Left colon (tissue), 2 donors: ENCODE measurements around the gene HOXC12. TPM values are rescaled to one million over a fixed set of nuclear protein-coding genes. Genes with fewer than 3 reads are reported as not detected.

Experiments used
- ATAC-seq: fragments of 200-7000 bp; cut with Tn5 transposase; one replicate; pipeline ENCODE4 v1.9.1; 2020; ENCODE audit warnings: mild to moderate bottlenecking, moderate library complexity
- DNase-seq, 2 donors: peaks; one replicate each; pipeline ENCODE4 v3.0.0-alpha.2; 2020
- intact Hi-C, 2 donors: fragments of 100-400 bp; cut with DNase I in 1 of 2; cut with micrococcal nuclease in 1 of 2; formaldehyde crosslinking; loops; one replicate each; pipeline versions ENCODE4 v1.11.2 to v1.14.0; 2022; cut with DNase I, micrococcal nuclease
- total RNA-seq, 2 donors: library from RNA; stranded (reverse); fragmentation: NEBNext Ultra II Directional; extraction: Animal tissue kit (Norgen Biotek cat#: 25700); gene quantifications; one replicate each; pipeline ENCODE4 v1.2.1, GENCODE V29; 2021
- donor health status: DM: no; HTN: no; CAD: no.
- donor health status: DM: yes; HTN: yes; CAD: no.

Gene HOXC12
- total RNA-seq, 2 donors from 2014 or later = not detected

DNA sequence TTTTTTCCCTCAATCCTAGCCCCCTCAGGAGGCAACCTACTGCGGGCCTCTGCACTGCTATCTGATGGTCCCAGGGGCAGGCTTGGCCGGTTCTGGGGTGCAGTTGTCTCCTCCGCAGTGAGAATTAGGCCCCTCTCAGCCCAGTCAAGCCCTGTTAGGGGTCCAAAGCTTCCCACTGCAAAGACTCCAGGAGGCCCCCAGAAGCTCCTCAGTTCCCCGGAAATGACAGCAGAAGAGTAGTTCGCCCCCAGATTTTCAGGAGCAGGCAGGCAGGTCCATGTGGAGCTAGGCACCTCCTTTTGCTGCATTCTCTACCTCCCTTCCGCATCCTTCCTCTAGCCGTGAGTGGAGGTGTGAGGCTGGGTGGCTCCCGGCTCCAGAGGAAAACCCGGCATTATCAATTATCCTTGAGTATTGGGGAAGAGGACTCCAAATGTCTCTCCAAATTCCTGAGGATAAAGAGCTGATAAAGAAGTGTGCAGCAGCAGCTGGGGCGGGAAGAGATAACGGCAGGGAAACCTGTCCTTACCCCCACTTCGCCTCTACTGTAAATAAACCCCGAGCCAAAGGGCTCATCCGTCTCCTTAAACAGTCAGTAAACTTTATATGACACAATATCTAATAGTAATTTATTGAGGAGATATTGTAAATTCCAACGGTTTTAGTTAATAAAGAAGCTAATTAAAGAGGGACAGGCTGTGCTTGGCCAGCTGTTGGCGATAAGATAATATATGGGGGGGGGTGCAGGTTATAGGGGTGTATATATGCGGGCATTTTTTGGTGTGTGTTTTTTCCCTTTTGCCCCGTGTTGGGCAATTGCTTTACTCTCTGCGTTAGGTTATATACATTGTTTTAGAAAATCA is 641 bp upstream of the HOXC12 start:
- intact Hi-C loops = no loop called here
- DNase-seq = no peak
- no peak for ATAC-seq

DNA sequence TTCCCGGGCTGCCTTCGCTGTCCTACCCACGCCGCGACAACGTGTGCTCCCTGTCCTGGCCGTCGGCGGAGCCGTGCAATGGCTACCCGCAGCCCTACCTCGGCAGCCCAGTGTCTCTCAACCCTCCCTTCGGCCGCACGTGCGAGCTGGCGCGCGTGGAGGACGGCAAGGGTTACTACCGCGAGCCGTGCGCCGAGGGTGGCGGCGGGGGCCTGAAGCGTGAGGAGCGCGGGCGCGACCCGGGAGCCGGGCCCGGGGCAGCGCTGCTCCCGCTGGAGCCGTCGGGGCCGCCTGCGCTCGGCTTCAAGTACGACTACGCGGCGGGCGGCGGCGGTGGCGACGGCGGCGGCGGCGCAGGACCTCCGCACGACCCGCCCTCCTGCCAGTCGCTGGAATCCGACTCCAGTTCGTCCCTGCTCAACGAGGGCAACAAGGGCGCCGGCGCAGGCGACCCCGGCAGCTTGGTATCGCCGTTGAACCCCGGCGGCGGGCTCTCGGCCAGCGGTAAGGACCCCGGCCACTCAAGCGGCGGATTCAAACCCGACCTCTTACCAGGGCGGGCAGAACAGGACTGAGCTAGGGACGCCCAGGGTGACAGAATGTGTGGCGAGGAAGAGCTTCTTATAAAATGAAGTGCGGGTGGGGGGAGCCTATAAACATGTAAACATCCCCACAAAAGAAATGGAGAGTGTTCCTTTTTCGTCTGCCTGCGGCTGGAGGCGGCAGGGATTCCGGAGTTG is 503 bp downstream of the HOXC12 start:
- intact Hi-C loops = no loop called here
- ATAC-seq (no peak), DNase-seq (no peak)

DNA sequence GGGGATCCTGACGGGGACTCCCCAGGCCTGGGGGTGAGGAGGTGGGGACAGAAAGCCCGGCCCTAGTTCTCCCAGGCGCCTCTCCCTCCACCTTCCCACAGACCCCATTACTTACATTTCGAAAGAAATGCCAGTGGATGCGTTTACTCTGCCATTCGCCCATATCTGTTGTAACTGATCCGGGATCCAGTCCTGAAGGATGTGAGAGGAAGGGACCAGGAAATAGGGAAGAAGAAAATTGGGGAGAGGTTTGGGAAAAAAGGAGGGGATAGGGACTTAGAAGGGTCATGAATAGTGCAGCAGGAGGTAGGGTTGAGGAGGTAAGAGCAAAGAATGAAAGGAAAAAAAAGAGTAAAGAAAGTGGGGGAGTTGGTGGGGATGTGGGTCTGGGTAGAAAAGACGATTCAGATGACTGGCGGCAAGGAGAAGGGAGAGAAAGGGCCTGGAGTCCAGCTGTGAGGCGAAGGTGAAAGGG is 1.1 kb downstream of the HOXC12 start:
- intact Hi-C loops = no loop called here
- DNase-seq = no peak
- no peak for ATAC-seq

DNA sequence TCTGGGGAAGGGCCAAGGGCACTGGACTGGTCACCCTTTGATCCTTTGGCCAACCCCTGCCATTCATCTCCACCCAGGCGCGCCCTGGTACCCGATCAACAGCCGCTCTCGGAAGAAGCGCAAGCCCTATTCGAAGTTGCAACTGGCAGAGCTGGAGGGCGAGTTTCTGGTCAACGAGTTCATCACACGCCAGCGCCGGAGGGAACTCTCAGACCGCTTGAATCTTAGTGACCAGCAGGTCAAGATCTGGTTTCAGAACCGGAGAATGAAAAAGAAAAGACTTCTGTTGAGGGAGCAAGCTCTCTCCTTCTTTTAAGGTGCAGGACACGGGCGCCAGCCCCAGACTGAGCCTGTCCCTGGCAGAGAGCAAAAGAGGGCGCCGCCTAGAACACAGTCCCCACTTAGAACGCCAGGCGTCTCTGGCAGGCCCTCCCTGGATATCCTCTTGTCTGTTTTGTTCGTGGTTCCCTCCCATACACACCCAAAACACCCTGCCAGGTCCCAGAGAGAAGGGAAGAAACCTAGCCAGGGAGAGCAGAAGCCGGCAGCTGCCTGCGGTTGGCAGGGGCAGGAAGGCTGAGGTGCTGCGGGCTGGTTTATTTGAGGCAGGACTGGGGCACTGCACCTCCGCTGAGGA is 1.7 kb downstream of the HOXC12 start:
- ATAC-seq (no peak), DNase-seq (no peak)
- intact Hi-C loops = no loop called here

DNA sequence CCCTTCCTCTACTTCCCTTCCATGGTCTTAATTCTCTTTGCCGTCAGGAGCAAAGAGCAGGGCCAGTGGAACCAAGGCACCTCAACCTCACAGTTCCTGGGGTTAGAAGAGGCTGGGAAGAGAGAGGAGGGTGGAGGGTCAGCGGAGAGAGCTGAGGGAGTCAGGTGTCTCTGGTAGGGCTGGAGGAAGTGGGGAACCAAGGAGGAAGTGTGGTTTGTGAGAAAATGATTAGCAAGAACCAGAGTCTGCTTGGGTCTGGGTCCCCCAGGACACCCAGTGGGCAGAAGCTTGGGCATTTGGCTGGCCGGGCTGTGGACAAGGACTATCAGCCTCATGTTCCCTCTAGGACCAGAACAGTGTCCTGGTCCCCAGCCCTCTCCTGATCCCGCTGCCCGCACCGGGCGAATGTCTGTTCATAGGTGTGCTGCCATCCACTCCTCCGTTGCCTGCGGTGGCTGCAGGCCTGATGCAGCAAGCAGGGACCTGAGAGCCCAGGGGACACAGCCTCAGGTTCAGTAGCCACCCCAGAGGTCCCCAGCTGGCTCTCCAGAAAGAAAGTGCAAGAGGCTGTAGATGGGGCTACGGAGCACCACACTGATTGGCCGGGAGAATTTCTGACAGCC is 2.3 kb downstream of the HOXC12 start:
- DNase-seq = no peak
- intact Hi-C loops = no loop called here
- ATAC-seq = no peak

DNA sequence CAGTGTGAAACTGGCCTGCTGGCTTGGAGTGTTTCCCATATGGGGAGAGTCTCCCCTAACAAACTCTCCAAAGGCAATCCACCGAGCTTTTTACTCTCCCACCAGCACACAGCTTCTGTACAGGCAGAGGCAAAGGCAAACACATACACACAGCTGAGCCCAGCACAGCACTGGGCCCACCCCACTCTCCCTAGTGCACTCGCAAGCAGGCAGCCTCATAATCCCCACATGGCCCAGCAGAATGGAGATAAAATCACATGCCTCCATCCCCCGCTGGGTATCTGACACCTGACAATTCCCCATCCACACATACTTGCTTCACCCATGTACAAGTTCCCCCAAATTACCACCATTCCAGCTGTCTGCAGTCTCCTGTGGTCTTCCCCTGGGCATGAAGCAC is 3.4 kb downstream of the HOXC12 start:
- intact Hi-C loops = no loop called here
- DNase-seq (no peak), ATAC-seq (no peak)

DNA sequence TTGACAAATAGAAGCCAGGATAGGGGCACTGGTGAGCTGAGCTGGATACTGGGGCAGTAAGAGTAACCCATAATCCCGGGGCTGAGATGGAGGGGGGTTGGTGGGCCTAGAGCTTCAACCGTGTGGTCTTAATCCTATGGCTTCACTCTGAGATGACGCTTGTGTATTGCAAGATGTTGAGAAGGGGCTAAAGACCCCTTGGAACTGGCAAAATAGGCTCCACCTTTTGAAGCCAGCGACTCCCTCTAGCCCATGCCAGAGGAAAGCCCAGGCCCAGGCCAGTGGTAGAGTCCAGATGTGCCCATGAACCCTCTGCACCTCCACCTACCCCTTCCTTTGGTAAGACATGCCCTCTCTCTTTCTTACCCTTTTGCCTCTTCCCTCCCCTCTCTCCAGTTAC is 4.6 kb downstream of the HOXC12 start:
- DNase-seq (no peak), ATAC-seq (no peak)
- intact Hi-C loops = no loop called here

DNA sequence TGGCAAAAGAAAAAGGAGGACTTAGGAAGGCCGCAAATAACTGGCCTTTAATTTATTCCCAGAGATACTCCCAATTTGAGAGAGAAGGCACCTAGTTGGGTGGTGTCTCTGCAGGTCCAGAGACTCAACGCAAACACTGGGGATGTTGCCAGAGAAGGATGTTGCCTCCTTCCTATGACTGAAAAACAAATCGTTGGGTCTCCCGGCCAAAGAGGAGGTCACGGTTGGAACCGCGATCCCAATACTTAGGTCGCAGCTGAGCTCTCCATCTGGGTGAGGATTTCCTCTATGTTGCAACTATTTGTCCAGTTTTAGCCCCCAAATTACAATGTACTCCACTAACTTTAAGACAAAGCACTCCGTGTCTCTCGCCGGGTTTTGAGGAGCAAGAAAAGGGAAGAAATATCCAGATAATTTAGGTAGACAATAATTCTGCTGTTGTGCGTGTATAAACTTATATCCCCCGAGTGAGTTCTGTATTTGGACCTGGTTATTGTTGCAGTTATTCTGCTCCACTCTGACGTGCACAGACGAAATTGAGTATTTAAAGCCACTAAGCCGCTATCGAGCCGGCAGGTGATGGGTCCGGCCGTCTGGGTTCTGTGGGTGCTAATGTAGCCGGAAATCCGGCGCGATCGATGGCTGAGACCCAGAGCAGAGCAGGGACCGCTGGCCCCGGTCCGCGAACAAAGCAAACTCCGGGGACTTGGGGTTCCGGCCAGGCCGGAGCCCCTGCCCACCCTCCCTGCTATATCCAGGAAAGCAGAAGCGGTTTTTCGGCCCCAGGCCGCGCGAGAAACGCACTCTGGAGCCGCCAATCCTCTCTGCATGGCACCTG is 5.7 kb downstream of the HOXC12 start:
- DNase-seq (no peak), ATAC-seq (no peak)
- intact Hi-C loops = no loop called here

DNA sequence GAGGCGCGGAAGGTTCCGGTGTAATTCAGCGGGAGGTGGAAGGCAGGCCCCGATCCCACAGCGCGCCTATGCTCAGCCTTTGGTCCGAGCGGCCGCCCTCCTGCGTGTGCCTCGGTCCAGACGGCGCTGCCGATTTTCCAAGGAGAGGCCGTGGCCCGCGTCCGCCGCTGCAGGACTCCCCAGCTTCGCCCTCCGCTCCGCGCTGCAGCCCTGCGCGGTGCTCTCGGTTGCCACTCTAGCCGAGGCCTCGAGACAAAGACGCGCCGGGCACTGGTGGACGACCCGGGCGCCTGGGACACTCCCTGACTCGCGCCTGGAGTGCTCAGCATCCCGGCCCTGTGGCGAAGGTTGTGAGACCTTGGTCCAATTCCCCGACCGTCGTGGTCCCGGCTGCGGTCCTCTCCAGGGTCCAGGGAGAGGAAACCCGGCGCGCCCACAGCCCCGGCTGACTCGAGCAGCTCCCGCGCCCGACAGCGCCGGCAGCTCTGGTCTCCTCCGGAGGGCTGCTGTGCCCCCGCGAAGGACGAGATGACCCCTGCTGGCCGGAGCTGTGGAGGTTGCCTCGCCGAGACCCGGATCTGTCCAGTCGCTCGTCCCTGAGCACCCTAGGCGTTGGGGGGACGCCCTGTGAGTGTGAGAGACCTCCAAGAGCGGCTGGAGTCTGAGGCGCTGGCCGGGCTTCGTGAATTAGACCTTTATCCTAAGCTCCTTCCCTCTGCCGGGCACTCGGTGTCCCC is 6.5 kb downstream of the HOXC12 start:
- ATAC-seq (no peak), DNase-seq (no peak)
- intact Hi-C loops = no loop called here

DNA sequence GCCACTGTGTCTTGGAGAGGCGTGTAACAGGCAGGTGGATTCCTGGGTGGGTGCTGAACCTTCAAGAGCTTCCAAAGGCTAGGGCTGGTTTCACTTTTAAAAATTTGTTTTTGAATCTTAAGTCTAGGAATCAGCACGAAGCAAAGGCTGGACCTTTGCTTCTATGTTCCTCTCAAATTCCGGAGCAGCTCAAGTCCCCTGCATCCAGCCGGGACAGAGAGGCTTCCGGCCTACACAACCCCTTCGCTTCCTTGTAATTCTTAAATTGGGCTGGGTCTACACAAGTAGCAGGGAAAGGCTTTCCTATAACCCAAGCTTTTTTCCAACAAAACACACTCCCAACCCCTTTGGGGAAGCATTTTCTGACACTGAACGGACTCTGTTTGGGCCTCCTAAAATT is 8.3 kb downstream of the HOXC12 start:
- no peak for ATAC-seq
- intact Hi-C loops = no loop called here

DNA sequence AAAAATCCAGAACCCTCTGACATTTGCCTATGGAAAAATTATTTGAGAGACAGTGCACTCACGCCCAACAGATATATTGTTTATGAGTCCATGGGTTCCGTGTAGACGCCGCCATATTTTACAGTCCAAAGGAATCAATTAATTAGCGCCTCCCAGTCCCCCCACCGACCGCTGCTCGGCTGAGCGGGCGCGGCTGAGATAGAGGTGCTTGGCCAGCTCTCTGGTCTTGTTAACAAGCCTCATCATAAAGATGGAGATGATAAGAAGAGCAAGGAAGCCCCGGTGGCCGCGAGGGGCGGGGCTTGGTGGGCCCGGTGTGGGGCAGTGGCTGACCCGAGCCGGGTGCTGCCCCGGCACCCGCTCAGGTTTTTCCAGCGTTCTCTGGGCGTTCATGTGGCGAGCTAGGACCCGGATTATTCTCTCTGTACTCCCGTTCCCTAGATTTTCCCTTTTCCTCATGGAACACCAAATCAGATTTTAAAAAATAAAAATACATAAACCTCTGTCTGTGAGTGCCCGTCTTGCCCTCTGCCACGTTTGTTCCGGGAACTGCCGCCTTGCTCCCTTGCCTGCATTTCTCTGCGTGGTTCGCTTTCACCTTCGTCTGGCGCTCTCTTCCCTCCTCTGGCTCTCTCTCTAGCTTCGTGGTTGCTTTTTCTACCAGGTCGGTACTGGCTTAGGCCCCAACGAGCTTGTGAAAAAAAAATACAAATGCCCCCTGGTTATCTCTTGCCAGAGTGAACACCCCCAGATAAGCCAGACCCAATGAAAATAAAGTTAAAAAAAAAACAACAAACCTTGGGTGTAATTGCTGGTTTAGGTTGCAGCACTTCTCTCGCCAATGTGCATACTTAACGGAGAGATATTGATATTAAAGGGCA is 9.0 kb downstream of the HOXC12 start:
- intact Hi-C loops = no loop called here
- no peak for DNase-seq
- no peak for ATAC-seq

More for the DNA sequence above, 8.3 kb downstream of the HOXC12 start:
- DNase-seq = no peak

DNA sequence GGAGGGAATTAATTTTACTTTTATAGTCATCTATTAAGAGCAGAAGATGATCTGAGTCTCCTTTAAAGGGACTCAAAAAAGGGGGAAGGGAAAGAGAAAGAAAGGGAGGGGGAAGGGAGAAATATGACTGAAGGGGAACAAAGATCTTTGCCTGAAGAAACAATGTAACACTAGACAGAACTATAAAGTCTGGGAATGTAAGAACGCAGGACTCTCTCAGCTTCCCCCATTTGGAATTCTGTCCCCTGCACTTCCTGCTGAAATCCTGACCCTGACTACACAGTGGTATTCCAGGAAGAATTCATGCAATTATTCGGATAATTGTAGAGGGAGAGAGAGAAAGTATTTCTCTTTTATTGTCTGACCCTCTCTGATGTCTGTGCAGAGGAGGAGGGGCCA is 9.6 kb downstream of the HOXC12 start:
- intact Hi-C loops = no loop called here
- ATAC-seq (no peak), DNase-seq (no peak)

DNA sequence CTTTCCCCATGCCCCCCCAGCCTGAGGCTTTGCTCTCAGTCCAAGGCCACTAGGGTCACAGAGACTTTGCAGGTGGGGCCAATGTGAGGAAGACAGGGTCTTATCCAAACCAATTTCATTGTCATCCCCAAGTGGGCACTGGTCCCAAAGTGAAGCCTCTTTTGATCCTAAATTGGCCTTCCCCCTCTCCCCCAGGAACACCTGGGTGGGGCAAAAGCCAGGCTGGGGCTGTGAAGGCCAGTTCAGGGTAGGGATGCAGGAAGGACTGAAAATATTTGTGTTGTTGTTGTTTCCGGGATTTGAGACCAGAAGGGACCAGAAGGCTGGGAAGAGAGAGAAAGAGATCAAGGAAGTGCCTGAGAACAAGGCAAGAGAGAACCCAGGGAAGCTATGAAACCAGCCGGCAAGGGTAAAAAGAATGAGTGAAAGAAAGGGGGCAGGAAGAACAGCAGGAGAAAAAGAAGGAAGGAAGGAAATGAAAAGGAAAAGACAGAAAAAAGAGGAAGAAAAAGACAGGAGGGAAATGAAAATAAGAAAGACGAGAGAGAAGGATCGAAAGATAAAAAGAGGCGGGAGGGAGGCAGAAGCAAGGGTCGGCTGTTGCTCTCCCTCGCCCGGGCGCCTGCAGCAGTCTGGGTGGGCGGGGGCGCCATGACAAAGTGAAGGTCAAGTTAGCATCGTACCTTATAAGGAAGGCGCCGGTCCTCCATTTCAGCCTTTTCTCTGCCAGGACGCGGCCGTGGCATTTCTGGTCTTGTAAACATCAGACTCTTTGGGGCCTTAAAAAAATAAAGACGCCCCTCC is 10.8 kb downstream of the HOXC12 start:
- intact Hi-C loops = no loop called here
- ATAC-seq (no peak), DNase-seq (no peak)

DNA sequence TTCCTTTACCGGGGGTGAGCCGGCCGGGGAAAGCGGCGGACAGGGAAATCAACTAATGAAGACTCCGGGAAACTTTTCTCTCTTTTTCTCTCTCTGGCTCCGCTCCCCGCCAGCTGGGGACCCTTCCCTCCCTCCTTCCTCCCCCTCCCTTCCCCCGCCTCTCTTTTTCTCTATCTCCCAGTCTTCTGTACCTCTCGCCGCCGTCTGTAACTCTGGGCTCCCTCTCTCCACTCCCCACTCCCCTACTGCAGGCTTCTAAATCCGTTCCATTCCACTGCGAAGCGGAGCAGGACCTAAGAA is 11.3 kb downstream of the HOXC12 start:
- no peak for ATAC-seq
- DNase-seq = no peak
- intact Hi-C loops = no loop called here

DNA sequence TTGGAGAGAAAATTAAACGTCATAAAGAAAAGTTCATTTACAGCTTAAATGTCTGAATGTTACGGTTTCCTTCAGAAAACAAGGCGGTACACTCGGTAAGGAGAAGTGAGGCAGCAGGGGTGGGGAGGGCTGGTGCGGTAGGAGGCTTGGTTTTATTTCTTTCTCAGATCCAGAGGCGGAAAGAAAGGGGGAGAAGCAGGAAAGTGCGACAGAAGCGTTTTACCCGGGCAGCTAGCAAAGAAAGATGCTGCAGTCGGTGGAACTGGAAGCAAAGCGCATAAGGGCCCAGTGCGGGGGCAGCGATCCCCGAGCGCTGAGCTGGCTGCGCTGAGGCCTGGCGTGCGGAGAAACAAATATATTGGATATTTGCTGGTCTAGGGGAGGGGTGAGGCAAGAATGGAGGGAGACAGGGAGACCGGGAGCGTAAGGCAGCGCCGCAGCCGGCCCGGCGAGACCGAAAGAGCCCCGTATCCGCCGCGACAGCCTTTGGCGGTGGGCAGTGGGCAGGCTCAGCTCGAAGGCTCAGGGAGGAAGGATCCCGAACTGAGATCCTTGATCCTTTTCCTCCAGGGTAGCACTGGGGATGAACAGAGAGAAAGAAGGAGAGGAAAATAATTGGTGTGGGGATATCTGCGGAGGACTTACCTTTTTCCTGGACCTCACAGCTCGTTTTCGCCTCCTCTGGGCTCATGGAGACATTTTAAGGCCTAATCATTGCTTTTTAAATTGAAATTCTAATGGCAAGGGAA is 11.9 kb downstream of the HOXC12 start:
- no peak for DNase-seq
- no peak for ATAC-seq
- intact Hi-C loops = no loop called here

DNA sequence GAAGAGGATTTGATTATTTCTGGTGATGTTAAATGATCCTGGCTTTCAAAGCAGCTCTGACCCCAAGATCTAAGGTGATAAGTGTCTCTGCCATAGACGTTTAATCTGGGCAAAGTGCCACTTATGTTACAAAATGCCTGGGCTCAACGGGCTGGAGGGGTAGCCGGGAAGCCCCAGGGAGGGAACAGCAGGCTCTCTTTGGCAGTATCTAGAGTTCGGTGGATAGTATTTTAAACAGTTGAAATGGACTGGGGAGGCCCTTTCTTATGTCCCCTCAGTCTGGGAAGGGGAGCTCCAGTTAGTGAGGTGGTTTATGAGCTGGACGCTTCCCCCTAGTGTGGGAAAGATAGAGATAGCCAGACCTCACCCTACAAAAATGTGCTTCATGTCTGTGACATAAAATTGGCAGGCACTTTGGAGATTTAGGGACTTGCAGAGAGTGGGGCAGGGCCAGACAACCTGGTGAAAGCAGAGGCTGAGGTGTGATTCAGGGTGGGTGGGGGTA is 12.8 kb downstream of the HOXC12 start:
- DNase-seq = no peak
- ATAC-seq = no peak
- intact Hi-C loops = no loop called here
